Large intestine (tissue), 3 donors: ENCODE measurements around the gene TOP3B. TPM values are rescaled to one million over a fixed set of nuclear protein-coding genes. Genes with fewer than 3 reads are reported as not detected.

Experiments used
- DNase-seq, 2 donors: peaks; one replicate each; pipeline versions ENCODE4 v3.0.0 to v3.0.0-alpha.2; 2013
- H3K27ac ChIP-seq: one replicate; pipeline ENCODE4 v1.5.1; 2013; ENCODE audit warnings: low read length
- H3K27me3 ChIP-seq: 2 replicates; pipeline ENCODE4 v1.6.1; 2013; ENCODE audit warnings: low read length; ENCODE audit not compliant: control insufficient read depth, insufficient read depth
- H3K36me3 ChIP-seq: 2 replicates; pipeline ENCODE4 v1.6.1; 2013; ENCODE audit warnings: low read length; ENCODE audit not compliant: control insufficient read depth, insufficient read depth
- H3K4me1 ChIP-seq: one replicate; pipeline ENCODE4 v1.6.1; 2013; ENCODE audit warnings: low read length; ENCODE audit not compliant: control insufficient read depth, insufficient read depth
- H3K4me3 ChIP-seq: one replicate; pipeline ENCODE4 v1.5.1; 2013; ENCODE audit warnings: low read length
- H3K9me3 ChIP-seq: one replicate; pipeline ENCODE4 v1.6.1; 2013; ENCODE audit warnings: mild to moderate bottlenecking, low read depth, low read length, moderate library complexity; ENCODE audit not compliant: control insufficient read depth
- whole genome bisulfite sequencing: methylation state at CpG from one replicate; pipeline ENCODE4 v1.1.5; 2013; ENCODE audit warnings: low lambda C conversion rate; ENCODE audit not compliant: insufficient coverage; 5-methylcytosine and 5-hydroxymethylcytosine counted together
- polyA plus RNA-seq: library from polyadenylated mRNA; unstranded; fragments of 120-200 nt; gene quantifications from one replicate; pipeline ENCODE4 v1.2.1, GENCODE V29; 2013

The TOP3B gene
- polyA plus RNA-seq, 1 donor, result 32.3 TPM

DNA sequence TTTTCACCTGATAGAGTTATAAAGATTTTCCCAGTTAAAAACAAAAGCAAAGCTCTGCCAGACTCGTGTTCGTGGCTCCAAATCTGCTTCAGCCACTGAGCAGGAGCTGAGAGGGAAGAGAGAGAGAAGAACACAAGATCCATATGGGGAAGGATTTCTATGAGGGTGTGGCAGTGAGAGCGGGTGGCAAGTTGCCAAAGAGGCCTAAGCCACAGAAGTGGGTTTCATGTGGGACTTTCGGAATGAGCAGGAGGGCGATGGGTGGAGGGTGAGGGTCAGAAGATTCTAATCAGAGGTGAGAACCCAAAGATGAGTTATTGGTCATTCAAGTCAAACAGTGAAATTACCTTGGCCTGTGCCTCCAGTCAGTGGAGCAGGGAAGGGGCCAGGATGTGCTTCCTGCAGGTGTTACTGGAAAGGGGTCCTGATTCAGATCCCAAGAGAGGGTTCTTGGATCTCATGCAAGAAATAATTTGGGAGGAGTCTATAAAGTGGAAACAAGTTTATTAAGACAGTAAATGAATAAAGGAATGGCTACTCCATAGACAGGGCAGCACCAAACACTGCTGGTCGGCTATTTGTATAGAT lies 40.5 kb upstream of the TOP3B start:
- Histone ChIP-seq H3K27me3 (no peaks in the 10 kb centered on the region), H3K4me3 (no peak overlapping the region)
- no CpG with 5 or more reads among the region's 6 CpGs for WGBS

GRCh38 chr22:22022255-22022840 lies 39.8 kb upstream of the TOP3B start:
- H3K36me3 ChIP-seq, result no peaks in the 10 kb centered on the region
- H3K27me3 ChIP-seq, result no peaks in the 10 kb centered on the region
- no peaks in the 10 kb centered on the region for H3K9me3 ChIP-seq
- no peak overlapping the region for H3K27ac ChIP-seq
- no CpG with 5 or more reads among the region's 5 CpGs for WGBS
- H3K4me3 ChIP-seq, result no peak overlapping the region
- no peak for DNase-seq
- no peaks in the 10 kb centered on the region for H3K4me1 ChIP-seq

More for the DNA sequence above, 40.5 kb upstream of the TOP3B start:
- no peak overlapping the region for H3K27ac ChIP-seq
- no peak for DNase-seq
- H3K9me3 ChIP-seq, result no peaks in the 10 kb centered on the region
- no peaks in the 10 kb centered on the region for H3K36me3 ChIP-seq
- no peaks in the 10 kb centered on the region for H3K4me1 ChIP-seq

- Histone ChIP-seq H3K36me3 (no peaks in the 10 kb centered on the region), H3K9me3 (no peaks in the 10 kb centered on the region), H3K27ac (no peak overlapping the region), H3K27me3 (no peaks in the 10 kb centered on the region), H3K4me3 (no peak overlapping the region), H3K4me1 (no peaks in the 10 kb centered on the region)
- no CpG with 5 or more reads among the region's 1 CpG for WGBS
- DNase-seq, result no peak
Observed at GRCh38 chr22:22021162-22021750, 38.7 kb upstream of the TOP3B start.

GRCh38 chr22:22020425-22020852 lies 37.9 kb upstream of the TOP3B start:
- no peak for DNase-seq
- H3K27ac ChIP-seq, result no peak overlapping the region
- H3K4me3 ChIP-seq, result no peak overlapping the region
- H3K36me3 ChIP-seq, result no peaks in the 10 kb centered on the region
- no peaks in the 10 kb centered on the region for H3K4me1 ChIP-seq
- no CpG with 5 or more reads among the region's 2 CpGs for WGBS
- H3K9me3 ChIP-seq, result no peaks in the 10 kb centered on the region
- H3K27me3 ChIP-seq, result no peaks in the 10 kb centered on the region

GRCh38 chr22:22019659-22020424 lies 37.3 kb upstream of the TOP3B start:
- 92% methylated on average over 2 of the region's 7 CpGs for WGBS
- no peak for DNase-seq
- Histone ChIP-seq H3K4me1 (no peaks in the 10 kb centered on the region), H3K9me3 (no peaks in the 10 kb centered on the region), H3K27me3 (no peaks in the 10 kb centered on the region), H3K36me3 (no peaks in the 10 kb centered on the region), H3K4me3 (no peak overlapping the region), H3K27ac (no peak overlapping the region)

DNA sequence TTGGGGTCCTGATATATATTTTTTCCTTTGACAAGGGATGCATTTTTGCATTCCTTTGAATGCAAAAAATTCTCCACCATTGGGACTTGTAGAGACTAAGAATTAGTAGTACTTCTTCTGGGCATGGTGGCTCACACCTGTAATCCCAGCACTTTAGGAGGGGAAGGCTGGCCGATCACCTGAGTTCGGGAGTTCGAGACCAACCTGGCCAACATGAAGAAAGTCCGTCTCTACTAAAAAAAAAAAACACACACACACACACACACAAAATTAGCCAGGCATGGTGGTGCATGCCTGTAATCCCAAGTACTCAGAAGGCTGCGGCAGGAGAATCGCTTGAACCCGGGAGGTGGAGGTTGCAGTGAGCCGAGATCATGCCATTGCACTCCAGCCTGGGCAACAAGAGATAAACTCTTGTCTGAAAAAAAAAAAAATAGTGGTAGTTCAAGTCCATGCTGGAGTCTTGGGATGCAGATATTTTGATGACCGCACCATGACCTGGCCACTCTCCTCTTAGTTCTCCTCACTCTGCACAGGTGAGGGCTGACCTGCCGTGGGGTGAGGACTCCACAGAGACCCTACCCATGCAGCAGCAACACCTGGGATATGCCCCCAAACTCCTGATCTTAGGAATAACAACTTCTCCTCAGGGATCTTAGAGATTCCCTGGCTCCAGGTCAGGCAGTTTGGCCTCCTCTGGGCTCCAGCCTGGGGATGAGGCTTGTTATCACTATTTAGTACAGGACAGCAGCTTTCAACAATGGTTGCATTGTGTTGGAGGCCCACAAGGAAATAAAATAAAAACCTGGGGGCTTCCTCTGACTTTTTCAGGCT lies 36.5 kb upstream of the TOP3B start:
- DNase-seq, result no peak
- Histone ChIP-seq H3K9me3 (no peaks in the 10 kb centered on the region), H3K4me1 (no peaks in the 10 kb centered on the region), H3K27me3 (no peaks in the 10 kb centered on the region), H3K4me3 (no peak overlapping the region), H3K27ac (no peak overlapping the region), H3K36me3 (no peaks in the 10 kb centered on the region)
- no CpG with 5 or more reads among the region's 10 CpGs for WGBS

- no peaks in the 10 kb centered on the region for H3K9me3 ChIP-seq
- no peak overlapping the region for H3K4me3 ChIP-seq
- WGBS, result 100% methylated on average over 1 of the region's 3 CpGs
- no peaks in the 10 kb centered on the region for H3K4me1 ChIP-seq
- no peak overlapping the region for H3K27ac ChIP-seq
- H3K27me3 ChIP-seq, result no peaks in the 10 kb centered on the region
- no peak for DNase-seq
- no peaks in the 10 kb centered on the region for H3K36me3 ChIP-seq
Observed at GRCh38 chr22:22015631-22016030, 33.0 kb upstream of the TOP3B start.

DNA sequence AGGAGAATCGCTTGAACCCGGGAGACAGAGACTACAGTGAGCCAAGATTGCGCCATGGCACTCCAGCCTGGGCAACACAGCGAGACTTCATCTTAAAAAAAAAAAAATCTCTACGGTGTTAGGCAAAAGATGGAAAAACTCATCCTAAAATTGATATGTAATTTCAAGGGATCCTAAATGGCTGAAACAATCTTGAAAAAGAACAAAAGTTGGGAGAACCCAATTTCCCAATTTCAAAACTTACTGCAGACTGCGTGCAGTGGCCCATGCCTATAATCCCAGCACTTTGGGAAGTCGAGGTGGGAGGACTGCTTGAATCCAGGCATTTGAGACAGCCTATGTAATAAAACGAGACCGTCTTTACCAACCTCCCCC lies 31.7 kb upstream of the TOP3B start:
- Histone ChIP-seq H3K4me1 (no peaks in the 10 kb centered on the region), H3K4me3 (no peak overlapping the region), H3K9me3 (no peaks in the 10 kb centered on the region), H3K36me3 (no peaks in the 10 kb centered on the region), H3K27ac (no peak overlapping the region), H3K27me3 (peaks cover 7% of the 10 kb centered on the region)
- no CpG with 5 or more reads among the region's 9 CpGs for WGBS
- DNase-seq, result no peak

GRCh38 chr22:22013559-22014284 lies 31.1 kb upstream of the TOP3B start:
- Histone ChIP-seq H3K27ac (no peak overlapping the region), H3K9me3 (no peaks in the 10 kb centered on the region), H3K36me3 (no peaks in the 10 kb centered on the region), H3K27me3 (peaks cover 7% of the 10 kb centered on the region), H3K4me3 (no peak overlapping the region), H3K4me1 (no peaks in the 10 kb centered on the region)
- 87% methylated on average over 4 of the region's 7 CpGs for WGBS
- DNase-seq, result no peak
